GM12864 (cell line): ENCODE measurements around the gene USP27X.

Experiments
- DNase-seq: peaks from one replicate; pipeline ENCODE4 v3.0.0-alpha.2; 2011; ENCODE audit warnings: low read depth
- H3K4me3 ChIP-seq: 2 replicates; pipeline ENCODE4 v1.5.1; 2011; ENCODE audit warnings: mild to moderate bottlenecking, low read depth, low read length, control low read depth
- TF ChIP-seq, protein P1 (sequence below): IDR thresholded peaks from 2 replicates; pipeline ENCODE4 v1.5.1; 2011; ENCODE audit warnings: low read depth, mild to moderate bottlenecking, moderate library complexity, low read length, control low read depth, inconsistent platforms; ENCODE audit errors: missing control alignments

The USP27X gene

DNA sequence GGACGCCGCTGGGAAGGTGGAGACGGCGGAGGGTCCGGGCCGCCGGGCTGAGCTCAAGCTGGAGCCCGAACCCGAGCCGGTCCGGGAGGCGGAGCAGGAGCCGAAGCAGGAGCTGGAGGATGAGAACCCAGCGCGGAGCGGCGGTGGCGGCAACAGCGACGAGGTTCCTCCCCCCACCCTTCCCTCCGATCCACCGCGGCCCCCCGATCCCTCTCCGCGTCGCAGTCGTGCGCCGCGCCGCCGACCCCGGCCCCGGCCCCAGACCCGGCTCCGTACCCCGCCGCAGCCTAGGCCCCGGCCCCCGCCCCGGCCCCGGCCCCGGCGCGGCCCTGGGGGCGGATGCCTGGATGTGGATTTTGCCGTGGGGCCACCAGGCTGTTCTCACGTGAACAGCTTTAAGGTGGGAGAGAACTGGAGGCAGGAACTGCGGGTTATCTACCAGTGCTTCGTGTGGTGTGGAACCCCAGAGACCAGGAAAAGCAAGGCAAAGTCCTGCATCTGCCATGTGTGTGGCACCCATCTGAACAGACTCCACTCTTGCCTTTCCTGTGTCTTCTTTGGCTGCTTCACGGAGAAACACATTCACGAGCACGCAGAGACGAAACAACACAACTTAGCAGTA, 483 bp downstream of the USP27X start:
- TF ChIP-seq, protein P1, sequence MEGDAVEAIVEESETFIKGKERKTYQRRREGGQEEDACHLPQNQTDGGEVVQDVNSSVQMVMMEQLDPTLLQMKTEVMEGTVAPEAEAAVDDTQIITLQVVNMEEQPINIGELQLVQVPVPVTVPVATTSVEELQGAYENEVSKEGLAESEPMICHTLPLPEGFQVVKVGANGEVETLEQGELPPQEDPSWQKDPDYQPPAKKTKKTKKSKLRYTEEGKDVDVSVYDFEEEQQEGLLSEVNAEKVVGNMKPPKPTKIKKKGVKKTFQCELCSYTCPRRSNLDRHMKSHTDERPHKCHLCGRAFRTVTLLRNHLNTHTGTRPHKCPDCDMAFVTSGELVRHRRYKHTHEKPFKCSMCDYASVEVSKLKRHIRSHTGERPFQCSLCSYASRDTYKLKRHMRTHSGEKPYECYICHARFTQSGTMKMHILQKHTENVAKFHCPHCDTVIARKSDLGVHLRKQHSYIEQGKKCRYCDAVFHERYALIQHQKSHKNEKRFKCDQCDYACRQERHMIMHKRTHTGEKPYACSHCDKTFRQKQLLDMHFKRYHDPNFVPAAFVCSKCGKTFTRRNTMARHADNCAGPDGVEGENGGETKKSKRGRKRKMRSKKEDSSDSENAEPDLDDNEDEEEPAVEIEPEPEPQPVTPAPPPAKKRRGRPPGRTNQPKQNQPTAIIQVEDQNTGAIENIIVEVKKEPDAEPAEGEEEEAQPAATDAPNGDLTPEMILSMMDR: no peak
- DNase-seq: no peak
- H3K4me3 ChIP-seq: peak overlapping the region; percentile 59

DNA sequence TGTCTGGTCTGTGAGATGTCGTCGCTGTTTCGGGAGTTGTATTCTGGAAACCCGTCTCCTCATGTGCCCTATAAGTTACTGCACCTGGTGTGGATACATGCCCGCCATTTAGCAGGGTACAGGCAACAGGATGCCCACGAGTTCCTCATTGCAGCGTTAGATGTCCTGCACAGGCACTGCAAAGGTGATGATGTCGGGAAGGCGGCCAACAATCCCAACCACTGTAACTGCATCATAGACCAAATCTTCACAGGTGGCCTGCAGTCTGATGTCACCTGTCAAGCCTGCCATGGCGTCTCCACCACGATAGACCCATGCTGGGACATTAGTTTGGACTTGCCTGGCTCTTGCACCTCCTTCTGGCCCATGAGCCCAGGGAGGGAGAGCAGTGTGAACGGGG, 1.4 kb downstream of the USP27X start:
- TF ChIP-seq, protein P1: no peak
- no peak for DNase-seq
- no peak overlapping the region for H3K4me3 ChIP-seq

DNA sequence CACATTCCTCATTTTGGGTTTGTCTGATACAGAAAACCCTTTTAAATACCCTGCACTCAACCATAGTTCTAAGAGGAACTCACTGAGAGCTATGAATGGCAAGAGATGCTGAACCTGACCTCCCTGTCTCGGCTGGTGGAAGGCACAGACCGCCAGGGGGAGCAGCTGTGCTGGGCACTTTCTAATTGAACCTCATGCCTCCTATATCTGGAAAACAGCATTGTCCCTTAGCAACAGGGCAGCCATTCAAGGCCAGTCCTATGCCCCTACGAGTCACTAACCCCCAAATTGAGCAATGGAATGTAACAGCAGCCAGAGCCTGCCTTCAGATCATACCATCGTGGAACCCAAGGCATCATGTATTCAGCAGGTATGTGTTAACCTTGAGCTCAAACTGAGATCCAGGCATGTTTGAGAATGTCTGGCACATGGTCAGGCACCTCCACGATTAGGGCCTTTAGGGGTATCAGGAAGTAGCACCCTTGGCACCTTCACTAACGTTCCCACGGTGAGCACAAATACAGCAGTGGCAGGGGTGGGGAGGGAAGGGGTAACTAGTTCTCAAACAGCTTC, 5.1 kb downstream of the USP27X start:
- no peak for DNase-seq
- TF ChIP-seq, protein P1: peak; percentile 85
- no peak overlapping the region for H3K4me3 ChIP-seq

DNA sequence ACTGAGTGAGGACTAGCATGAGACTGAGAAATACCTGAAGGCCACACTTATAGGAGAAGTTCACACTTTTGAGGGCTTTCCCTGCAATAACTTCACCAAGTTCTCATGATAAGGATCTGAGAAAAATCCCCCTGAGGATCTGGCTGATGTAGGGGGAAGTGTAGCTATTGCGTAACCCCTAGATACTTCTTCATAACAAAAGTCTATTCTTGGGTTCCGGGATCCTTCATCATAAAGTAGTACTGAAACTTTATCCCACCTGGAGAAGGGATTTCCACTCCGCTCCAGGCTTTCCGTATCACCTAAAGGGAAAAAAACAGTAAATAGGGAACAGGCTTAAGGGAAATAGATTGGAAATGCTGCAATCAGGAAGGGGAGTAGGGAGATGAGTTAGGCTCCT, 13.3 kb downstream of the USP27X start:
- no peak for DNase-seq
- TF ChIP-seq, protein P1: no peak
- no peak overlapping the region for H3K4me3 ChIP-seq

DNA sequence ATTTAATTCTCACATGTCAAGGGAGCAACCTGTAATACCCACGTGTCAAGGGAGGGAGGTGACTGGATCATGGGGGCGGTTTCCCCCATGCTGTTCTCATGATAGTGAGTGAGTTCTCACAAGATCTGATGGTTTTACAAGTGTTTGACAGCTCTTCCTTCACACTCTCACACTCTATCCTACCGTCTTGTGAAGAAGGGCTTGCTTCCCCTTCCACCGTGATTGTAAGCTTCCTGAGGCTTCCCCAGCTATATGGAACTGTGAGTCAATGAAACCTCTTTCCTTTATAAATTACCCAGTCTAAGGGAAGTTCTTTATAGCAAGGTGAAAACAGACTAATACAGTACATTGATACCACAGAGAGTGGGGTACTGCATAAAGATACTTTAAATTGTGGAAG, 17.7 kb downstream of the USP27X start:
- no peak for DNase-seq
- no peak overlapping the region for H3K4me3 ChIP-seq
- TF ChIP-seq, protein P1: no peak

DNA sequence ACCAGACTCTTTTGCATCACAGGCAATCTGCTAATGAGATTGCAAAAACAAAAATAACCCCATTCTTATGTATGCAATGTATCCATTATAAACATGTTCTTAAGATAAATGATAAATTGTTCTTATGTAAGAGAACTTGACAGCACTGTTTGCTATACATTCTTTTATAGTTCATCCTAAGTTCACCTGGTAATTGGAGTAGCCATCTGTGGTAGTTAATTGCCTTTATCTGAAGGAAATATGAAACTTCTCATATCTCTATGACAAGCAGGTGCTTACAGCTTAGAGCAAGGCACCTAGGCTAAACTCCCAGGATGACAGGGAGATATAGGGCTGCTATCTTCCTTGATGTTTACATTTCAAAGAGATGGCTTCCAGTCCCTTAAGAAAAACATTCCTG, 21.8 kb downstream of the USP27X start:
- DNase-seq: no peak
- H3K4me3 ChIP-seq: no peak overlapping the region
- TF ChIP-seq, protein P1: no peak

DNA sequence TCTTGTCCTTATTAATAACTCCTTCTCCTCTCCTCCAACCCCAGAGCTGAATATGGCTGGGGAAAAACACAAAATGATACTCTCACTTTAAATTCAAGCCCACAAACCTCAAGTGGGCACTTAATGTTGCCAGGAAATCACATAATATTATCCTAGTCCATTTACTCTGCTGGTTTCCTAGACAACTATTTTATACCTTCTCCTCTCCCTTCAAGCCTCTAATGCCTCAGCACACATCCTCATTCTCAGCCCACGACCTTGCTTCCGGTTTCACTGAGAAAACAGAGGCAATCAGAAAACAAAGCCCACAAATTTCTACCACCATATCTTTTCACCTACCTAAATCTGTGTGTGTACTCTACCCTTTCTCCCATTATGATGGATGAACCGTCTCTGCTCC, 31.1 kb downstream of the USP27X start:
- DNase-seq: no peak
- TF ChIP-seq, protein P1: no peak
- H3K4me3 ChIP-seq: no peak overlapping the region
